IPS DF 6.9 (cell line): ENCODE data around the gene SORT1.

Source experiments
- DNase-seq: peaks from one replicate; pipeline ENCODE4 v3.0.0-alpha.2; 2013; ENCODE audit warnings: low read depth, low spot score
- H3K27ac ChIP-seq: one replicate; pipeline ENCODE4 v1.5.1; 2013; ENCODE audit warnings: low read length, control low read depth
- H3K27me3 ChIP-seq: 2 replicates; pipeline ENCODE4 v1.6.1; 2013; ENCODE audit warnings: mild to moderate bottlenecking, low read length; ENCODE audit not compliant: control insufficient read depth, insufficient read depth
- H3K36me3 ChIP-seq: 2 replicates; pipeline ENCODE4 v1.6.1; 2013; ENCODE audit warnings: low read length; ENCODE audit not compliant: control insufficient read depth, insufficient read depth
- H3K4me1 ChIP-seq: 2 replicates; pipeline ENCODE4 v1.6.1; 2013; ENCODE audit warnings: low read length; ENCODE audit not compliant: control insufficient read depth, insufficient read depth
- H3K4me3 ChIP-seq: 2 replicates; pipeline ENCODE4 v1.5.1; 2013; ENCODE audit warnings: mild to moderate bottlenecking, low read length
- H3K9me3 ChIP-seq: 2 replicates; pipeline ENCODE4 v1.6.1; 2013; ENCODE audit warnings: low read length, inconsistent platforms; ENCODE audit not compliant: control insufficient read depth, insufficient read depth
- WGBS: extraction: QIAGEN DNeasy Blood & Tissue Kit; methylation state at CpG from one replicate; pipeline ENCODE4 v1.1.7; 2013; ENCODE audit warnings: mixed read lengths, missing lambda C conversion rate; ENCODE audit not compliant: insufficient read length, insufficient coverage; 5-methylcytosine and 5-hydroxymethylcytosine counted together

The SORT1 gene

DNA sequence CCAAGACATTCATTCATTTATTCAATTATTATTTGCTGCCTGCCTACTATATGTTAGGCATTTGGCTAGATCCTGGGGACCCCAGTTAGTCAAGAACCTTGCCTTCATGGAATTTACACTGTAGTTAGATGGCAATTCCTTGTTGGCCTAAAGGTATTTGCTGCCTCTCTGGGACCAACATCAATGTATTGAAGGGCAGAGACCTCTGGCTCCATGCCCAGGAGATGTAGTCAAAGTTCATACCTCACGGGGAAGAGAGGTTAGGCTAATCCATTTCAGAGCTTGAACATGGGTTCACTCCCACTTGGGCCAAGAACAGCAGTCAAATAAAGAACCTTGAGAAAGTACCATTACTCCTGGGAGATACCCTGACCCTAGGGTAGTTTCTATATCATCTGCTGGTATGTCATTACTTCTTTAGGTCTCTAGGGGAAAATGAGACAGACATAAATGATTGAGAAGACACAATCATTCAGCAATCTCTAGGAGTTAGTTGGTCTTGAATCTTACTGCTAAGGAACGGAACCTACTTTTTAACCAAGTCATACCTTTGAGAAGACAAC is 32.0 kb downstream of the SORT1 start:
- WGBS, result no CpG with 5 or more reads among the region's 2 CpGs
- DNase-seq, result no peak
- no peak overlapping the region for H3K27ac ChIP-seq
- H3K4me1 ChIP-seq, result no peaks in the 10 kb centered on the region
- H3K36me3 ChIP-seq, result no peaks in the 10 kb centered on the region; the same call in 1 of the 2 replicates
- H3K4me3 ChIP-seq, result no peak overlapping the region
- H3K27me3 ChIP-seq, result no peaks in the 10 kb centered on the region
- no peaks in the 10 kb centered on the region for H3K9me3 ChIP-seq

DNA sequence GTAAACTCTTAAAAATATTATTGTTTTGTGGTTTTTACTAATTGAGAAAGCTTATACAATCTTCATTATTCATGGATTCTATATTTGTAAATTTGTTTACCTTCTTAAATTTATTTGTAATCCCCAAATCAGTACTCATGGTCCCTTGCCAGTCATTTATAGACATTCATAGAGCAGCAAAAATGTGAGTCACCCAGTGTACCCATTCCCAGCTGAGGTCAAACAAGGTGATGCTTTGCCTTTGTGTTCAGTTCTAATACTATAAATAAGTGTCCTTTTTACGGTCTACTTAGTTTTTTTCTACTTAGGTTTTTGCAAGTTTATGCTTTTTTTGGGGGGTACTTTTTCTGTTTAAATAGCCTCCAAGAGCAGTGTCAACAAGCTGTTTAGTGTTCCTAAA is 36.1 kb downstream of the SORT1 start:
- Histone ChIP-seq H3K4me3 (no peak overlapping the region), H3K36me3 (no peaks in the 10 kb centered on the region; the same call in 1 of the 2 replicates), H3K27ac (no peak overlapping the region), H3K4me1 (no peaks in the 10 kb centered on the region), H3K27me3 (no peaks in the 10 kb centered on the region), H3K9me3 (no peaks in the 10 kb centered on the region)
- WGBS, result no CpG with 5 or more reads among the region's 1 CpG
- no peak for DNase-seq

DNA sequence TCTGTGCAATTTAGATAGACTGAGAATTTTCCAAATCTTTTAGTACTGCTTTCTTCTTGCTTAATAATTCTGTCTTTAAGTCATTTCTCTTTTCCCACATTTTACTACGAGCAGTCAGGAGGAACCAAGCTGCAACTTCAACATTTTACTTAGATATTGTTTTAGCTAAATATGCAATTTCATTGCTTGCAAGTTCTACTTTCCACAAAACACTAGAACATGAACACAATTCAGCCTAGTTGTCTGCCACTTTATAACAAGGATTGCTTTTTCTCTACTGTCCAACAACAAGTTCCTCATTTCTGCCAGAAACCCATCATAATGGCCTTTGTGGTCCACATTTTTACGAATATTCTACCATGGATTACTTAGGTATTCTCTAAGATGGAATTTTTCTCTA is 36.6 kb downstream of the SORT1 start:
- no peak overlapping the region for H3K27ac ChIP-seq
- whole genome bisulfite sequencing, result no CpG with 5 or more reads among the region's 2 CpGs
- DNase-seq, result no peak

DNA sequence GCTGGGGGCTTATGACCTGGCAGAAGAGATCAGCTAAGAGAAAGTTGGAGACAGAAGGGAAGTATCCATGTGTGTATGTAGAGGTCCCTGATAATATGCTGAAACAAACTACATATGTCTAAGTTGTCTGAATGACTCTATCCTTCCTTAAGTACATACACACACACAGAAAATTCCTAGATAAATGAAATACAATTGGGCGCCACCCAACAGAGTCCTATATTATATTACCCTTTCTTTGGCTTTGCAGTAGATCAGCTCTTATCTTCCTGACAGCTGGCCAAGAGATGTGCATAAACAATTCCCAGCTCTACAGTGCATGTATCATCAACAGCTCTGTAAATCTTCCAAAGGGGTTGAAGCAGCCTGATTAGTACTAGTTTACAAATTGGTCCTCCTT is 40.1 kb downstream of the SORT1 start:
- DNase-seq, result no peak
- H3K27ac ChIP-seq, result no peak overlapping the region

More for the DNA sequence above, 36.6 kb downstream of the SORT1 start:
- no peak overlapping the region for H3K4me3 ChIP-seq
- no peaks in the 10 kb centered on the region for H3K4me1 ChIP-seq
- H3K27me3 ChIP-seq, result no peaks in the 10 kb centered on the region
- no peaks in the 10 kb centered on the region for H3K9me3 ChIP-seq
- no peaks in the 10 kb centered on the region; the same call in 1 of the 2 replicates for H3K36me3 ChIP-seq

DNA sequence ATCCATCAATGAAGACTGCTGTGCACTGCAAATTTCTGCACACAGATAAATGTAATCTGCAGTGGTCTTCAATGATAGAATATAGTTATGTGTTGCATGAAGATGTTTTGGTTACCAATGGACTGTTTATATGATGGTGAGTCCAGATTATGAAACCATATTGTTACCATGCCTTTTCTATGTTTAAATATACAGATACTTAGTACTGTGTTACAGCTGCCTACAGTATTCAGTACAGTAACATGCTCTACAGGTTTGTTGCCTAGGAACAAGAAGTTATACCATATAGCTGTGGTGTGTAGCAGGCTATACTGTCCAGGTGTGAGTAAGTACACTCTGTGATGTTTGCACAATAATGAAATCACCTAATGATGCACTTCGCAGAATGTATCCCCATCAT is 40.8 kb downstream of the SORT1 start:
- DNase-seq, result no peak
- H3K4me1 ChIP-seq, result no peaks in the 10 kb centered on the region
- WGBS, result no CpG with 5 or more reads among the region's 1 CpG
- no peak overlapping the region for H3K4me3 ChIP-seq
- no peak overlapping the region for H3K27ac ChIP-seq
- no peaks in the 10 kb centered on the region for H3K9me3 ChIP-seq
- H3K27me3 ChIP-seq, result no peaks in the 10 kb centered on the region
- no peaks in the 10 kb centered on the region for H3K36me3 ChIP-seq

More for the DNA sequence above, 40.1 kb downstream of the SORT1 start:
- Histone ChIP-seq H3K4me1 (no peaks in the 10 kb centered on the region), H3K4me3 (no peak overlapping the region), H3K27me3 (no peaks in the 10 kb centered on the region), H3K36me3 (no peaks in the 10 kb centered on the region), H3K9me3 (no peaks in the 10 kb centered on the region)
- no CpG with 5 or more reads among the region's 1 CpG for WGBS

DNA sequence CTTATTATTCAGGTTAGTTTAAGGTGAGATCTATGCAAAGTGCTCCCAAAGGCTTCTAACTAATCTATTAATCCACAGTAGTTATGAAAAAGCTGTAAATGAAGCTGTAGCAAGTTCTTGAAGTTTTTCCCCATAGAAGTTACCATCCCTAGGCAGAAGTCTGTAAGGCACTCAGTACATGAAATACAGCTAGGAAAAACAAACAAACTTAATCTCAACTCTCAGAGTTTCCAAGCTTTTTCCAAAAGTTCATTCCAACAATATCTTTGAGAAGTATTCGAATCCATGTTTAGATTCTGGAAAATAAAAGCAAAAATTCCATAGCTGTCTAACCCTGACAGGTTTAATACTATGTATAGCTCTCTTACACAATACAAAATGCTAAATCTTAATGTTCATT is 41.2 kb downstream of the SORT1 start:
- H3K36me3 ChIP-seq, result no peaks in the 10 kb centered on the region
- no peak overlapping the region for H3K27ac ChIP-seq

DNA sequence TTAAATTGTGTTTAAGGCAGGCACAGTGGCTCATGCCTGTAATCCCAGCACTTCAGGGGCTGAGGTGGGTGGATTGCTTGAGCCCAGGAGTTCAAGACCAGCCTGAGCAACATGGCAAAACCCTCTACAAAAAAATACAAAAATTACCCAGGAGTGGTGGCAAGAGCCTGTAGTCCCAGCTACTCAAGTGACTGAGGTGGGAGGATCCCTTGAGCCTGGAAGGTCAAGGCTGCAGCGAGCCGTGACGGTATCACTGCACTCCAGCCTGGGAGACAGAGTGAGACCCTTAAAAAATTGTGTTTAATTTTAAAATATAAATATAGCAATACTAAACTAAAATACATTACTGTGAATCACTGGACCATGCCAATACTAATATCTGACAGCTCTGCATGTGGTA is 42.8 kb downstream of the SORT1 start:
- H3K27ac ChIP-seq, result no peak overlapping the region
- H3K36me3 ChIP-seq, result peaks cover 3% of the 10 kb centered on the region; the same call in 1 of the 2 replicates
- WGBS, result no CpG with 5 or more reads among the region's 3 CpGs
- no peaks in the 10 kb centered on the region for H3K27me3 ChIP-seq
- H3K4me3 ChIP-seq, result no peak overlapping the region
- H3K9me3 ChIP-seq, result no peaks in the 10 kb centered on the region
- DNase-seq, result no peak
- H3K4me1 ChIP-seq, result no peaks in the 10 kb centered on the region

More for the DNA sequence above, 41.2 kb downstream of the SORT1 start:
- Histone ChIP-seq H3K4me1 (no peaks in the 10 kb centered on the region), H3K27me3 (no peaks in the 10 kb centered on the region), H3K4me3 (no peak overlapping the region), H3K9me3 (no peaks in the 10 kb centered on the region)
- DNase-seq, result no peak
- WGBS, result no CpG with 5 or more reads among the region's 1 CpG

DNA sequence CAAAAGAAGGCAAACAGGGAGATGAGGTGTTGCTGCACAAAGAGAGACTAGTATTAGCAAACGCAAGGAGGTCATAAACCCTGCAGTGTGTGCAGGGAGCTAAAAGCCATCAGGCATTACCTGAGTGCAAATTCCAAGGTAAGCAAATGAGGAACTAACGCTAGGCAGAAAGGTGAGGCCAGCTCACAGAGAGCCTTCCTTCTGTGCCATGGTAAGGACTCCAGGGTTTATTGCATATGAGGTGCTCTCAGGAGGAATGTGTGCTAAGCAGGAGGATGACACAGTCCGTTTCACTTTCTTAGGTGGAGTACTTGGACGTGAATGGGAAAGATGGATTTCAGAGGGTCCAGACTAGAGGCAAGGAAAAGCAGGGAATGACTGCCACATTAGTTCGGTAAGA is 46.3 kb downstream of the SORT1 start:
- Histone ChIP-seq H3K4me3 (no peak overlapping the region), H3K27me3 (no peaks in the 10 kb centered on the region), H3K36me3 (peaks cover 7% of the 10 kb centered on the region; the same call in 1 of the 2 replicates), H3K4me1 (no peaks in the 10 kb centered on the region), H3K27ac (no peak overlapping the region), H3K9me3 (no peaks in the 10 kb centered on the region)
- no peak for DNase-seq
- WGBS, result no CpG with 5 or more reads among the region's 5 CpGs

DNA sequence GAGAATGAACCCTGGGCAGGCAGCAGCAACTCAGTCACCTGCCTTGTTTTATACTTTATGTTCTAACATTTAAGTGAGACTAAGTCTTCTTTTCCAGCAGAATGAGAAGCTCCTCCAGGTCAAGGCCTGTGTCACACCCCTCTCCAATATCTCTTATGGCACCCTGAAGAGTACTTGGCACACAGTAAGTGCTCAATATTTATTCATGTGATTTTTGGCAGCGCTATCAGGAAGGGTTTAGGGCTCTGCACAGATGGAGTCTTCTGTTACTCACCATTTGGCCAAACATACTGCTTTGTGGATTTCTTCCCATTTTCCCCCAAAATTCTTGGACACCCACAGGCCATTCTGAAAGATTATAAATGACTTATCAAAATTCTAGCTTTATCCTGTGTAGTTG is 47.1 kb downstream of the SORT1 start:
- Histone ChIP-seq H3K4me3 (no peak overlapping the region), H3K36me3 (peaks cover 7% of the 10 kb centered on the region; the same call in 1 of the 2 replicates), H3K4me1 (no peaks in the 10 kb centered on the region), H3K9me3 (no peaks in the 10 kb centered on the region), H3K27me3 (no peaks in the 10 kb centered on the region), H3K27ac (no peak overlapping the region)
- no peak for DNase-seq
- no CpG with 5 or more reads among the region's 1 CpG for WGBS

DNA sequence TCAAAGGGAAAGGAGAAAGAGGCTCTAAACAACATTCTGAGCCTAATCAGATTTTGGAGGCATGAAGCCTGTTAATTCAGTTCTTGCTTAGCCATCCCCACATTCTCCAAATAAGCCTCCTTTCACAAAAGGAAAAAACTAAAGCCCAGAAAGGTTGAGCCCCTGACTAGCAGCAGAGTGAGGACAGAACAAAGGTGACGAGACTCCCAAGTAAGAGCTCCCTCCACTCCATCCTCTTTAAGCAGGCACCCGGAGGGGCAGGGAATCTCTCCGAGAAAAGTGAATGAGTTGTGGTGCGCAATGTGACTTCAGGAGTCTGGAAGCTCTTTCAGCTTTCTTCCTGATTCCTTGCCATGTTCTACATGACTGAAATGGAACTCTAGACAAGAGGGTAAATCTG is 47.5 kb downstream of the SORT1 start:
- H3K4me1 ChIP-seq, result no peaks in the 10 kb centered on the region
- no peak for DNase-seq
- H3K36me3 ChIP-seq, result peaks cover 7% of the 10 kb centered on the region; the same call in 1 of the 2 replicates
- H3K9me3 ChIP-seq, result no peaks in the 10 kb centered on the region
- no peak overlapping the region for H3K27ac ChIP-seq
- H3K27me3 ChIP-seq, result no peaks in the 10 kb centered on the region
- H3K4me3 ChIP-seq, result no peak overlapping the region
- WGBS, result no CpG with 5 or more reads among the region's 4 CpGs

DNA sequence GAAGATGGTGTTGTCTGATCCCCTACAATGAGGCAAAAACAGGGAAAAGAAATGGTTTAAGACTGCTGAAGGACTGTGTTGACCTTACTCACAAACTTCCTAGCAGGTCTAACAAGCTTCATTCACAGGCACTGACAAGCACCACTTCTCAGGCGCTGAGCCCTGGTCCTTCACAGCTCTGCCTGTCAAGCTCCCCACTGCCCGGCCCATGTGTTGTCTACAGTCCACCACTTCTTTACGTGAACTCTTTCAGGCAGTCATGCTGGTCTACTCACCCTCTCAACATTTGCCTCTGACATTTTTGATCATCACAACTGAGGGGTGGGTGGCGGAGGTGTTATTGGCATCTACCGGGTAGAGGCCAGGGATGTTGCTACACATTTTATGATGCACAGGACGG is 50.2 kb downstream of the SORT1 start:
- H3K4me3 ChIP-seq, result no peak overlapping the region
- no peaks in the 10 kb centered on the region for H3K4me1 ChIP-seq
- WGBS, result no CpG with 5 or more reads among the region's 6 CpGs
- DNase-seq, result no peak
- no peak overlapping the region for H3K27ac ChIP-seq
- no peaks in the 10 kb centered on the region for H3K9me3 ChIP-seq
- H3K27me3 ChIP-seq, result no peaks in the 10 kb centered on the region
- peaks cover 7% of the 10 kb centered on the region; the same call in 1 of the 2 replicates for H3K36me3 ChIP-seq
